CD4-positive, alpha-beta T cell treated with Interleukin-15 for 1 hour (primary cell): ENCODE data around the gene AUH.

Experiments used
- DNase-seq: peaks from one replicate; pipeline ENCODE4 v3.0.0-alpha.2; 2020

AUH gene

GRCh38 chr9:91185193-91185886 lies 176.4 kb downstream of the AUH start:
- DNase-seq: no peak

GRCh38 chr9:91182429-91183225 lies 179.1 kb downstream of the AUH start:
- DNase-seq: no peak

DNA sequence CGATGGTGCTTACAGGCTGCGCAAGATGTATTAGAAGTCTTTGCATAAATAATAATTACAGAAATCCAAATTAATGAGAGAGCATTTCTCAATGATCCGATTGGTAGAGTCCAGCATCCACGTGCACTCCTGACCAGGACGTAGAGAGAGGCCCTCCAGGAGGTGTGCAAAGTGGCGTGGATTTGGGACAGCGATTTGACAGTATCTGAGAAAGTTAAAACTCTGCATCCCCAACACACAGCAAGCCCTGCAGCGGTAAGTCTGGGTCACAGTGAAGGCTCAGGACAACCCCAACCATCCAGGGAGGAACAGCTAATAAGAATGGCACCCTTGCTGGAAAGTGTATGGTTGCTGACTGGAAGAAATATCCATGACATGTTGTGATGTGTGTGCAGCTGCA lies 180.2 kb downstream of the AUH start:
- DNase-seq: no peak

GRCh38 chr9:91180930-91181268 lies 180.8 kb downstream of the AUH start:
- DNase-seq: no peak

- DNase-seq: no peak
Measured at GRCh38 chr9:91180240-91180929, 181.3 kb downstream of the AUH start.

DNA sequence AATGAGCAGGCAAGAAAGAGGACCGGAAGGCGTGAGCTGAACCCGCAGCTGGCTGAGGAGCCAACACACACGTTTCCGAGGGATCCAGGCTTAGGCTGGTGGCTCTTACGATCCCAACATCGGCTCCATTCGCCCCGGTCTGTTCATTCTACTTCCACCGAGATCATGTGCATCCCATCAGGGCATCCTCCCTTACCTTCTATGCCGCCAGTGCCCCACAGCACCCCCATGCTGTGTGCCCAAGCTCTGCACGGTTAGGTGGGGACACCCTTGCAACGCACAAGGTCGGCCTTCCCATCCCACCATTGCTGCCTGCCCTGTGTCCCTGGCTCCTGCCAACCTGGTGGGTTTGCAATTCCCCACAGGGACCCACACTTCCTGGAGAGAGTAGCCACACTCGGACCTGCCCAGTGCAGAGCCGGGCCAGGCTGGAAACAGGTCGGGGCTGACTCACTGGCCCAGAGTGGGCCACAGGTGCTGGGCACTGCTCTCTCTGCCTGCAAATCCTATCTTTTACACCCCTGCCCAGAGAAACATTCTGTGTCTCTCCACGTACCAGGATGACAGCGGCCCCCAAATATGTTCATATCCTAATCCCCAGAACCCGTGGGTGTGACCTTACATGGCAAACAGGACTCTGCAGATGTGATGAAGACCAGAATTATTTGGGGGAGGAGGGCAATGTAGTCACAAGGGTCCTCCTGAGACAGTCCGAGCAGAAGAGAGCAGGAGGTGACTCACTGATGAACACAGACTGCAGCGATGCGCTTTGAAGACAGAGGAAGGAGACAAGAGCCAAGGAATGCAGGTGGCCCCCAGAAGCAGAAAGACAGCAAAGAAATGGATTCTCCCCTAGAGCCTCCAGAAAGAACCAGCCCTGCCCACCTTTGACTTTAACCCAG lies 182.2 kb downstream of the AUH start:
- DNase-seq: no peak

GRCh38 chr9:91178281-91179236 lies 183.2 kb downstream of the AUH start:
- DNase-seq: no peak

DNA sequence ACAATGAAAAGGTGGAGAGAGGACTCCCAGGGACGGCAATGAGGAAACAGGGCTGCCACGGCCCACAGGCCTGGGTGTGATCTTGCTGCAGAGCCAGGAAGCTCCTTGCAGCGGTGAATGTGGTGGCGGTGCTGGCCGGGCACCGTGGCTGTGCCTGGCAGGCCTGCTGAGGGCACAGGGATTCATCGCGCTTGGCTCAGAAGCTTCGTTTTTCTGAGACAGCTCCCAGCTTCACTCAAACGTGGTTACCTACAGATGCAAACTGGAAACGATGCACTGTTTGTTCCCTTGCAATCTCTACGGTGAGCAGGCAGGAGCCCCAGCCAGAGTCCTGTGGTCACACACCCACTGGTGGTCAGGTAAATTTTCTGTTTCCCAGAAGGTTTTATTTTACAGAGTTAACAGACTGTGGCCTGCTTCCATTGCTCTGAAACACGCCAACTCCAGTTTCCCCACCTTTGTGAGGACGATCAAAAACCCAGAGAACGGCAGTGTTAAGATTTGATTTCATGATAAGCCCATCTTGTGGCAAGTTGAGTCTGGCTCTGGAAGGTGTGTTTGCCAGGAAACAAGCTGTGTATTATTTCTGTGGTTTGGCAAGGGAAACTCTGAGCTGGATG lies 183.9 kb downstream of the AUH start:
- DNase-seq: no peak

- DNase-seq: no peak
Measured at GRCh38 chr9:91177081-91177480, 184.6 kb downstream of the AUH start.

- no peak for DNase-seq
Measured at GRCh38 chr9:91176426-91176825, 185.3 kb downstream of the AUH start.

GRCh38 chr9:91174772-91175171 lies 186.9 kb downstream of the AUH start:
- DNase-seq: no peak

DNA sequence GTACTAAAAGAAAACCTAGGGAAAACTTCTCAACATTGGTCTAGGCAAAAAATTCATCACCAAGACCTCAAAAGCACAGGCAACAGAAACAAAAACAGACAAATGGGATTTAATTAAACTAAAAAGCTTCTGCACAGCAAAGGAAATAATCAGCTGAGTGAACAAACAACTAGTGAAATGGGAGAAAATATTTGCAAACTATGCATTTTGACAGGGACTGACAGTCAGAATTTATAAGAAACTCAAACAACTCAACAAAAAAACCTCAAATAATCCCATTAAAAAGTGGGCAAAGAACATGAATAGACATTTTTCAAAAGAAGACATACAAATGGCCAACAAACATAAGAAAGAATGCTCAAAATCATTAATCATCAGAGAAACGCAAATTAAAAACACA lies 189.4 kb downstream of the AUH start:
- no peak for DNase-seq

DNA sequence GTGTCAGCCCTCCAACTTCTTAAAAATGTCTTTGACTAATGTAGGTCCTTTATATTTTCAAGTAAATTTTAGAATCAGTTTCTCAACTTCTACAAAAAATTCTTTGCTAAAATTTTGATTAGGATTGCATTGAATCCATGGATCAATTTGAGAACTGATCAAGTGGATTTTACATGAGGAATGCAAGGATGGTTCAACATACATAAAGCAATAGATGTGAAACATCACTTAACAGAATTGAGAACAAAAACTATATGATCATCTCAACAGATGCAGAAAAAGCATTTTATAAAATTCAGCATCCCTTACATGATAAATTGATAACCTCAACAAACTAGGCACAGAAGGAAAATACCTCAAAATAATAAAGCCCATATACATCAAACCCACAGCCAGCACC lies 190.8 kb downstream of the AUH start:
- no peak for DNase-seq

DNA sequence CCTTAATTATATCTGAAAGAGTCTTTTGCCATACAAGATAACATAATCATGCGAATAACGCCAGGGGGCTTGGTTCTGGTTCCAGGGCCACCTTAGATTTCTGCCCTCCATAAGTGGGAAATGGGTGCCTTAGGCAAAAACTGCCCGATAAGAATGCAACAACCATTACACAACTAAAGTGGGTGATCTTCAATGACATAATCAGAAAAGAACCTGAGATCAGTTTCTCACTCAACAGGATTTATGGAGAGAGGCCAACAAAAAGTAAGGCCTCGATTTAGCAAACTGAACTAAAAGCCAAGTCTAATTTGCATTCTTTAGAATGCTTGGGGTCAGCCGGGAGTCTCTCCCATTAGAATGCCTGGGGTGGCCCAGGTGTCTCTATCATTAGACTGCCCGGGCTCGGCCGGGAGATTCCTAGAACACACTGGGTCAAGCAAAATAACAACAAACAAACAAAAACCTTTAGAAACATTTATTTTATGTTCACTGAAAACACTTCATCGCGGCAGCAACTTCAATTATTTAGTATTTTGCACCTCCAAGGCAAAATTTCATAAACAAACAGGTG lies 194.8 kb downstream of the AUH start:
- no peak for DNase-seq

DNA sequence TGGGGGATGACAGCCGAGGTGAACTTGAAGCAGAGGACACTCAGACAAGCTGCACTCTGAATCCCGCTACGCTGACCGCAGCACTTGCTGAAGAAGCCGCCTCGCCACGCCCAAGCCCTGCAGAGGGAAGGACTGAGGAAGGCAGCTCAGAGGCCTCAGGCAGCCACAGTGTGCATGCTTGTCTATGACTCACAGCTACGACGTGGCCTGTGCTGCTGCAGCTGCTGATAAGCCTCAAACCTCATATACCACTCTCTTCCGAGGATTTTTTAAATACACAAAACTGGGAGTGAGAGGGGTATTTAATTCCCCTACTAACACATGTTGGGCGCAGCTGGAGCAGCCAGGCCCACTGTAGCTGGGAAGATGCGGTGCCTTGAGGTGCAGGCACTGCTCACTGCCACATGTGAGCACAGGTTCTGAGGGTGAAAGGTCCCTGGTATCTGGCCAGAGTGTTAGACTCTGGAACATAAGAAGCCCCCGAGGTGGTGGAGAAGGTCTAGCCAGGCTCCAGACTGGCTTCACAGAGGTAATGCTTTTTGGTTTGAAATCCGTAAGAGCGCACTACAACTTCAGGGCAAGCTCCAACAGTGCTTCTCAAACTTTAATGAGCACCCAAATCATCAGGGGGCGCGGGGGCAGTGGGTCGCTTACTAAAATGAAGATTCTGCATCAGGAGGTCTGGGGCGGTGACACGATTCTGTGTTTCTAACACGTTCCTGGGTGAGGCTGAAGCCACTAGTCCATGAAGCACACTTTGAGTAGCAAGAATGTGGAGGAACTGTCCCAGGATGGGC lies 196.8 kb downstream of the AUH start:
- peak; percentile 83 for DNase-seq
